Common myeloid progenitor, CD34-positive (primary cell): ENCODE data around the gene SPCS2.
A peak's percentile ranks its signal among the peaks of the same experiment; 100 is the strongest.

Source experiments
- CTCF ChIA-PET: fragments of 350-600 bp; sonication (Branson Sonifier 250); formaldehyde crosslinking; loops from one replicate; lab custom pipeline; 2021; ENCODE audit warnings: antibody characterized with exemption; lab: Charles Lee
- POLR2A ChIA-PET: fragments of 350-600 bp; sonication (Branson Sonifier 250); formaldehyde crosslinking; loops from one replicate; lab custom pipeline; 2021; ENCODE audit warnings: antibody characterized with exemption; lab: Charles Lee
- DNase-seq, 3 donors: peaks; one replicate each; pipeline versions ENCODE4 v3.0.0 to v3.0.0-alpha.2; 2013
- H3K27ac ChIP-seq, 2 experiments: 1 replicate in 1 of 2; 2 replicates in 1 of 2; pipeline ENCODE4 v1.7.0; 2013; ENCODE audit warnings: inconsistent platforms in 2 of 2, low read length in 2 of 2, mild to moderate bottlenecking in 2 of 2, low read depth in 1 of 2, moderate library complexity in 1 of 2; ENCODE audit not compliant: severe bottlenecking in 2 of 2, insufficient read depth in 1 of 2, poor library complexity in 1 of 2
- H3K27me3 ChIP-seq, 5 experiments: replicated peaks in 2 of 5; 1 replicate in 3 of 5; 2 replicates in 2 of 5; pipeline versions ENCODE4 v1.6.1 to v1.7.0; 2013; ENCODE audit warnings: low read length in 4 of 5, mild to moderate bottlenecking in 2 of 5, moderate library complexity in 2 of 5, inconsistent platforms in 1 of 5; ENCODE audit not compliant: insufficient read depth in 5 of 5, control insufficient read depth in 4 of 5
- H3K36me3 ChIP-seq, 4 experiments: 1 replicate in 2 of 4; 2 replicates in 2 of 4; pipeline versions ENCODE4 v1.6.1 to v1.7.0; 2013; ENCODE audit warnings: low read length in 3 of 4, control low read depth in 1 of 4, mild to moderate bottlenecking in 1 of 4; ENCODE audit not compliant: control insufficient read depth in 4 of 4, insufficient read depth in 4 of 4
- H3K4me1 ChIP-seq, 4 experiments: 1 replicate in 3 of 4; 2 replicates in 1 of 4; pipeline versions ENCODE4 v1.6.1 to v1.7.1; 2013; ENCODE audit warnings: low read length in 3 of 4, mild to moderate bottlenecking in 3 of 4, control low read depth in 1 of 4, inconsistent platforms in 1 of 4, moderate library complexity in 1 of 4; ENCODE audit not compliant: control insufficient read depth in 4 of 4, insufficient read depth in 4 of 4; ENCODE audit errors: control extremely low read depth in 1 of 4
- H3K4me3 ChIP-seq, 7 experiments: 1 replicate in 4 of 7; 2 replicates in 3 of 7; pipeline versions ENCODE4 v1.5.1 to v1.7.0; 2013; ENCODE audit warnings: mild to moderate bottlenecking in 7 of 7, low read length in 6 of 7, moderate library complexity in 6 of 7, inconsistent platforms in 2 of 7, low read depth in 2 of 7, control low read depth in 1 of 7; ENCODE audit not compliant: insufficient read depth in 4 of 7, control insufficient read depth in 1 of 7; ENCODE audit errors: extremely low read depth in 1 of 7
- H3K9me3 ChIP-seq, 5 experiments: 1 replicate in 4 of 5; 2 replicates in 1 of 5; pipeline versions ENCODE4 v1.6.1 to v1.7.1; 2013; ENCODE audit warnings: low read length in 4 of 5, mild to moderate bottlenecking in 2 of 5, inconsistent platforms in 1 of 5, low read depth in 1 of 5, moderate library complexity in 1 of 5; ENCODE audit not compliant: control insufficient read depth in 4 of 5, insufficient read depth in 2 of 5; ENCODE audit errors: control extremely low read depth in 1 of 5
- WGBS: methylation state at CpG from one replicate; pipeline ENCODE4 v1.1.5; 2013; ENCODE audit not compliant: insufficient coverage; 5-methylcytosine and 5-hydroxymethylcytosine counted together

Gene SPCS2

DNA sequence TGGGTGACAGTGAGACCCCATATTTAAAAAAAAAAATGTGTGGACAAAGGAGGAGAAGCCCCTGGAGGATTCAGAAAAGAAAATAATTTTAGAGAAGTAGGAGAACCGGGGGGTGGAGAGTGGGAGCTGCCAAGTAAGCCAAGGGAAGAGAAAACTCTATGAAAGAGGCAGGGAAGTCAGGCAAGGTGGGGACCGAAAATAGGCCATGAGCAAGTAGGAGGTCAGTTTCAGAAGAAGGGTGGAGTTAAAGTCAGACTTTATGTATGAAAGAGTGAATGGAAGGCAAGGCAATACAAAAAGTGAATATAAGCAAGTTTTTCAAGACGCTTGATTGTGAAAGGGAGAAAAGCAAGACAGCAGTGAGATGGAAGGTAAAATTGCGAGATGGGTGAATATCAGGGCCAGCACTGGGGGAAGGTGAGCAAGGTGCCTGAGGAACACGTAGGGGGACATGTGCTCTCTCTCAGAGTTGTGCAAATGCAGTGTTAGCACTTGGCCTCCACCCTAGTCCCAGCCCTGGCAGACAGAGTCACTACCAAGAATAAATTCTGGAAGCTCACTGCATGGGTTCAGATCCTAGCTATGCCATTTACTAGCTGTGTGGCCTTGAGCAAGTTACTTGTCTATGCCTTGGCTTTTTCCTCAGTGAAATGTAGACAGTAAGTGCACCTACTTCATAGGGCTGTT lies 6.8 kb upstream of the SPCS2 start:
- ChIA-PET POLR2A (interaction anchor here (0.6 to 0.7 kb wide), 2 partner anchors 29 to 140 kb away, joined by 4 to 6 read pairs; no protein-coding TSS in a partner anchor), CTCF (interaction anchor here (1.4 to 3.4 kb wide), 2 partner anchors 12 to 306 kb away, joined by 5 to 26 read pairs; no protein-coding TSS in a partner anchor)
- peaks cover 7 to 32% (median 8%) of the 10 kb centered on the region in 4 experiments for H3K36me3 ChIP-seq
- H3K4me3 ChIP-seq: no peak overlapping the region
- no peaks in the 10 kb centered on the region for H3K4me1 ChIP-seq
- WGBS: 91% methylated on average over 4 of the region's 5 CpGs
- no peak for DNase-seq
- H3K27ac ChIP-seq: no peak overlapping the region
- H3K9me3 ChIP-seq: no peaks in the 10 kb centered on the region
- no peaks in the 10 kb centered on the region for H3K27me3 ChIP-seq

DNA sequence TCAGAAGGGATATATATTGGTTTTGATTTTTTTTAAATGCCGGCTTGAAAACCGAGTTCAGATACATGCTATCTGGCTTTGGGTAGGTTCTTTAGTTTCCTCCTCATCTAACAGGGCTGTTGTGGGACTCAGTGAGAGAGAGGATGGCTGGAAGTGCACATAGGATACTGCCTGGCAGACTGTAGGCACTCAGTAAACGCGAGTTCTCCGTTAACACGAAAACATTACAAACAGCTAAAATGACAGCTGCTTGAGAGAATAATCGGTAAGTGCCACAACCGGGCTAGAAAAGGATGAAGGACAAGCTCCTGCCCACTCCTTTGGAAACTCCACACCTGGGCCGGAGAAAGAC lies 544 bp upstream of the SPCS2 start:
- 2% methylated on average over 5 of the region's 9 CpGs for WGBS
- no peak for DNase-seq
- Histone ChIP-seq H3K4me1 (peaks cover 15 to 27% (median 18%) of the 10 kb centered on the region in 4 experiments), H3K4me3 (peak overlapping the region; percentile 60 to 100 (median 96)), H3K27ac (peak overlapping the region; percentile 88 to 98), H3K36me3 (peaks cover 0 to 21% (median 6%) of the 10 kb centered on the region in 4 experiments), H3K9me3 (no peaks in the 10 kb centered on the region), H3K27me3 (no peaks in the 10 kb centered on the region)
- POLR2A ChIA-PET: interaction anchor here (0.7 to 1.0 kb wide), 3 partner anchors 9 to 1105 kb away, joined by 3 read pairs; no protein-coding TSS in a partner anchor
- CTCF ChIA-PET: no interaction called here

DNA sequence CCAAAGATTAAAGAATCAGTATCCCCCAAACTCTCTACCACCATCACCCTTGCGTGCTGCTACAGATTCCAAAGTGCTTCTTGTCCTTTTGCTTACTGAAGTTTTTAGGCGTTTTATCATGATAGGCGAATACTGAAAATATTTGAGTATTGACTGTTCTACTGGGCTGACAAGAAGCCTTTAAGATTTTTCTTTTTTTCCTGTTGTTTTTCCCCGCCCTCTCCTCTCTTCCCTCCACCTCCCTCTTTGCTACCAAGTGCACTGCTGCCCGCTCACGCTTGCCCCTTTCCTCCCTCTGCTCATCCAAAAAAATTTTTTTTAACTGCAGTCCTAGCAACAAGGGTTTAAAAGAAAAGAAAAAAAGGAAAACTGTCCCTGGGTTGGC lies 679 bp downstream of the SPCS2 start:
- H3K27ac ChIP-seq: peak overlapping the region; percentile 88 to 98
- peak overlapping the region; percentile 5 to 100 (median 96) for H3K4me3 ChIP-seq
- WGBS: no CpG with 5 or more reads among the region's 6 CpGs
- ChIA-PET CTCF (interaction anchor here (0.5 kb wide), 1 partner anchor 58 kb away, joined by 3 read pairs; no protein-coding TSS in a partner anchor), POLR2A (interaction anchor here (1.0 kb wide), 1 partner anchor 8 kb away, joined by 3 read pairs; no protein-coding TSS in a partner anchor)
- peaks cover 15 to 27% (median 18%) of the 10 kb centered on the region in 4 experiments for H3K4me1 ChIP-seq
- DNase-seq: no peak
- no peaks in the 10 kb centered on the region for H3K9me3 ChIP-seq
- H3K27me3 ChIP-seq: no peaks in the 10 kb centered on the region
- peaks cover 0 to 25% (median 7%) of the 10 kb centered on the region in 4 experiments for H3K36me3 ChIP-seq

DNA sequence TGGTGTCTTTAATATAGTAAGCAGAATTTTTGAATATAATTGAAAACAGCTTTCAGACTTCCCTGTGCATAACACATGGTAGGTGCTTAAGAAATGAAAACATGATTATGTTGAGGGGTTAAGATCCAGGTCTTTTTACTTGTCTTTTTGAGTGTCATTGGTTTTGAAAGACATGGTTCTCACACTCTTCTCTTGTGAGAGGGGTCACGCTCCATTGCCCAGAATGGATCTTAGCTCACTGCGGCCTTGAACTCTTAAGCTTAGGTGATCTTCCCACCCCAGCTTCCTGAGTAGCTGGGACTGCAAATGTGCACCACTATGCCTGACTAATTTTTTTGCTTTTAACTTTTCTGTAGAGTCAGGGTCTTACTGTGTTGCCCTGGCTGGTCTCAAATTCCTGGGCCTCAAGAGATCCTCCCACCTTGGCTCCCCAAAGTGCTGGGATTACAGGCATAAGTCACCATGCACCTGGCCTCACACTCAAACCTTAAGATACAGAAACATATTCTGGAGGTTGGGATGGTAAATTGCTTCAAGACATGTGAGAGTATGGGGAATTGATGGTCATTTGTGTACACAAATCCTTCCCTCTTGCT lies 1.4 kb downstream of the SPCS2 start:
- peak overlapping the region in 1 of 2 experiments; percentile 98 for H3K27ac ChIP-seq
- ChIA-PET CTCF (interaction anchor here (1.1 to 1.4 kb wide), 2 partner anchors 12 to 21 kb away, joined by 3 to 5 read pairs; no protein-coding TSS in a partner anchor), POLR2A (no interaction called here)
- peaks cover 15 to 27% (median 18%) of the 10 kb centered on the region in 4 experiments for H3K4me1 ChIP-seq
- H3K36me3 ChIP-seq: peaks cover 0 to 25% (median 7%) of the 10 kb centered on the region in 4 experiments
- WGBS: 86% methylated on average over 2 of the region's 2 CpGs
- no peak for DNase-seq
- no peaks in the 10 kb centered on the region for H3K27me3 ChIP-seq
- H3K9me3 ChIP-seq: no peaks in the 10 kb centered on the region
- peak overlapping the region in 6 of 7 experiments; percentile 86 to 100 (median 96) for H3K4me3 ChIP-seq

DNA sequence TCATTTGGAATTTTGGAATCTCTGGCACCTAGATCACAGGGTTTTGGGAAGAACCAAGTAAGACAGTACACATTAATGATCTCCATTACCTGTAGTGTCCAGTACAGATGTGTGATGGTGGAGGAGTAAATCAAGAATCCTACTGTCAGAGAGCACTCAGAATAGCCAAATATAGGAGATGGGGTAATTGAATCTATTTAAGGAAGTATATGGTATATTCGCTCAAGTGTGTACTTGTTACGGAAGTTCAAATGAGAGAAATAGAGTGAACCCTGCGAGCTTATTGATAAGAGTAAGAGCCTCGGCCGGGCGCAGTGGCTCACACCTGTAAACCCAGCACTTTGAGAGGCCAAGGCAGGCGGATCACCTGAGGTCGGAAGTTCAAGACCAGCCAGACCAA lies 2.2 kb downstream of the SPCS2 start:
- Histone ChIP-seq H3K27me3 (no peaks in the 10 kb centered on the region), H3K4me1 (peaks cover 15 to 27% (median 18%) of the 10 kb centered on the region in 4 experiments), H3K36me3 (peaks cover 0 to 28% (median 7%) of the 10 kb centered on the region in 4 experiments), H3K9me3 (no peaks in the 10 kb centered on the region), H3K27ac (no peak overlapping the region), H3K4me3 (peak overlapping the region in 1 of 7 experiments; percentile 87)
- POLR2A ChIA-PET: no interaction called here
- no peak for DNase-seq
- WGBS: 93% methylated on average over 7 of the region's 8 CpGs
- CTCF ChIA-PET: interaction anchor here (1.4 kb wide), 1 partner anchor 12 kb away, joined by 3 read pairs; no protein-coding TSS in a partner anchor

DNA sequence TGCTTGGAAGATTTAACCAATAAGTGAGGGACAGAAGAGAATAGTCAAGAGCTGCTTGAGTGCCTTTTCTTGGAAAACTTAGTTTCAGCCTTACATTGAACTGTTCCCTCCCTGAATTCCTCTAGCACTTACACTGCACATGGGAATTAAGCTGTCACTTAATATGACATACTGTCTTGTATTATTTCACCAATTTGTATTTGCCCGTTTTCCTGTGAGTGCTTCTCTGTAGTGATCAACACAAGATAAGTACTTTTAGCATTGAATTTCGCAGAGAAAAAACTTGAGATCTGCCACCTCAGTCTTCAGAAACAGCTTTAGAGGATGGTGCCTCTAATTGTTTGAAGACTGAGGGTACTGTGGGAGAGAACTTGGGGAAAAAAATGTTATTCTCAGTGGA lies 3.7 kb downstream of the SPCS2 start:
- Histone ChIP-seq H3K27ac (no peak overlapping the region), H3K36me3 (peaks cover 2 to 36% (median 9%) of the 10 kb centered on the region in 4 experiments), H3K9me3 (no peaks in the 10 kb centered on the region), H3K27me3 (no peaks in the 10 kb centered on the region), H3K4me1 (peaks cover 15 to 27% (median 18%) of the 10 kb centered on the region in 4 experiments), H3K4me3 (no peak overlapping the region)
- no peak for DNase-seq
- ChIA-PET CTCF (interaction anchor here (0.8 to 2.3 kb wide), 4 partner anchors 13 to 327 kb away, joined by 3 to 6 read pairs (median 4); no protein-coding TSS in a partner anchor), POLR2A (no interaction called here)
- WGBS: 100% methylated on average over 2 of the region's 2 CpGs
